ENCODE data around the gene TRIP12.
"Not testable (repeated sequence)": the region's sequence is repeated elsewhere in the genome, so short reads cannot be mapped to it uniquely, and the experiment has no call there.

Gene TRIP12

GRCh38 chr2:229874647-229875046 lies 47.2 kb downstream of the TRIP12 start:
- no peak for DNase-seq (ENCODE audit: low read depth)

DNA sequence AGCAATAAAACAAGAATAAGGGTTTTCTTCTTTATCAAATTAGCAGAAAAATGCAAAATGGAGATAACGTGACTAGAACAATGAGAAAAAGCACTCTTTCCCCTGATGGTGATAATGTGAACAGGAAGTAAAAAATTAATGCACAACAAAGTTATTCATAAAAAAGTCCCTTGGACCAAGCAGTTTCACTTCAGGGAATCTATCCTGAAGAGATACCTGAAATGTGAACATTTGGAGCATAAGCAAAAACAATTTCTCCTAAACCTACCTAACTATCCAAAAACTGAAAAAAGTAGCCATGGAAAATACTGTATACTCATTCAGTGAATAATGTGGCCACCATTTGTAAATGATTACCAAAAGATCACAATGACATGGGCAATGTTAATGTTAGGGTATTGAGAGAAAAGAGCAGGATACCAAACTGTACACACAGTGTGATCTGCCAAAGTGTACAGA lies 48.7 kb downstream of the TRIP12 start:
- DNase-seq (ENCODE audit: low read depth), result no peak

DNA sequence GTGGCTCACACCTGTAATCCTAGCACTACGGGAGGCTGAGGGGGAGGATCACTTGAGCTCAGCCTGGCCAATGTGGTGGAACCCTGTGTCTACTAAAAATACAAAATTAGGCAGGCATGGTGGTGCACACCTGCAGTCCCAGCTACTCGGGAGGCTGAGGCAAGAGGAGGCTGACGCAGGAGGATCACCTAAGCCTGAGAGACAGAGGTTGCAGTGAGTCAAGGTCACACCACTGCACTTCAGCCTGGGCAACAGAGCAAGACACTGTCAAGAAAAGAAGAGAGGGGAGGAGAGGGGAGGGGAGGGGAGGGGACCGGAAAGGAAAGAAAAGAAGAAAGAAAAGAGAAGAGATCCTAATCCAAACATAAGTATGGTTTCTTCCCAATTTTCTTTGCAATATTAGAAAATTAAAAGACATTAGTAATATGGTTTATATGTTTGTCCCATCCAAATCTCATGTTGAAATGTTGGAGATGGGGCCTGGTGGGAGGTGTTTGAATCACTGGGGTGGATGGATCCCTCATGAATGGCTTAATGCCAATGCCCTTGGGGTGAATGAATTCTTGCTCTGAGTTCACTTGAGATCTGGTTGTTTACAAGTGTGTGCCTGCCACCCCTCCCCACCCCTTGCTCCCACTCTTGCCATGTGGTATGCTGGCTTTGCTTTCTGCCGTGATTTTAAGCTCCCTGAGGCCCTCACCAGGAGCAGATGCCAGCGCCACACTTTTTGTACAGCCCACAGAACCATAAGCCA lies 50.7 kb downstream of the TRIP12 start:
- DNase-seq (ENCODE audit: low read depth), result no peak

DNA sequence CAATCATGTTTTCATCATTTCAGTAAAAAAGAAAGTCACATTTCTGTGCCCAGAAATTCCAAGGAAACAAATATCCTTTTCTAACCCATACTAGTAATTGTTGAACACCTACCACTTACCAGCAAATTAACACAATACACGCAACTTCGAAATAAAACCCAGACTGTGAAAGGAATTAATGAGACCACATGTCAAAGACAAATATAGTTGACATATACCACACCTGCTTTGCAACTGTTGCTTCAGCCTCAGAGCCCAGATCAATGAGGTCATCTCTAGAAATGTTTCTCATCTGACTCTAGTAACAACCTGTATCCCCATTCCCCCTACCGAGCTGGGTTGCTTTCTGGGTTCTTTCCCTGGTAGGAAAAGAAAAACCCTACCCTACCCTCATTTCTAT lies 52.6 kb downstream of the TRIP12 start:
- DNase-seq (ENCODE audit: low read depth), result no peak

DNA sequence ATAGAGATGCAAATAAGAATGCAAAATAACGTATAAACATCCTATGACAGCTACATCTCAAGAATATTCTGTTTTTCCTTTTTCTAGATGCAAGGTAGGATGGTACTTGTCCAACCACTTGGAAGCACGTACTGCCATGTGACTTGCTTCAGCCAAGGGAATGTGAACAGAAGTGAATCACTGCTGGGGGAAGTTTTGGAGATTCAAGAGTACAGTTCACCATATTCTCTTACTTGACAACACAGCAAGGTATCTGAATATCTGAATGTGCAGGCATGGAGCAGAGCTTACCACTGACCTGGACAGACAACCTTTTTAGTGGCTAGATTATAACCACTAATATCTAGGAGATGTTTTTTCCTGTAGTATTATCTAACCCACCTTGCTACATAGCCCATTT lies 53.0 kb downstream of the TRIP12 start:
- DNase-seq (ENCODE audit: low read depth), result no peak

DNA sequence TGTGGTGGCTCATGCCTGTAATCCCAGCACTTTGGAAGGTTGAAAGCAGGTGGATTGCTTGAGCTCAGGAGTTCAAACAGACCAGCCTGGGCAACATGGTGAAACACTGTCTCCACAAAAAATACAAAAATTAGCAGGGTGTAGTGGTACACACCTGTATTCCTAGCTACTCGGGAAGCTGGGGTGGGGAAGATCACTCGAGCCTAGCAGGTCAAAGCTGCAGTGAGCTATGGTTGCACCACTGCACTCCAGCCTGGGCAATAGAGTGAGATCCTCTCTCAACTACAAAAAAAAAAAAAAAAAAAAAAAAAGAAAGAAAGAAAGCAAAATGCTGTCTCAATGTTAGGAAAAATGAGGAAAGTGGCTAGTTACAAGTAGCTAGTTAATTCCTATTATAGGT lies 56.8 kb downstream of the TRIP12 start:
- no peak for DNase-seq (ENCODE audit: low read depth)

DNA sequence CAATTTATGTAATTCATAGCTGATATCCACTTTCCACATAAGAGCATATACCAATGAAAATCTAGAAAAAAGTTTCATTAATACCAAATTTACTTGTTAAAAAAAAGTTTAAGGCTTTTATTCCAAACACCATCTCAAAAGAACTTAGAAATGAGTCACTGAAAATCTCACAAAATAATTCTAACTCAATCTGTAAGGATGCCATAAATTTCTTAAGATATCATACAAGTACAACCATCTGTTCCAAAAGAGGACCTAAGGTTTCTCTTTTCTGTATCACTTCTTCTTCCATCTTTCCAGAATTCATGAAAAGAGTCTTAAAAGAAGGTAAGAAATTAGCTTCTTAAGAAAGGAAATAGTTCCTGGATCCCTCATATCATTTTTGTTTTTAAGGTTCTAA lies 60.4 kb downstream of the TRIP12 start:
- DNase-seq (ENCODE audit: low read depth), result no peak

GRCh38 chr2:229860334-229860733 lies 61.5 kb downstream of the TRIP12 start:
- DNase-seq (ENCODE audit: low read depth), result no peak

DNA sequence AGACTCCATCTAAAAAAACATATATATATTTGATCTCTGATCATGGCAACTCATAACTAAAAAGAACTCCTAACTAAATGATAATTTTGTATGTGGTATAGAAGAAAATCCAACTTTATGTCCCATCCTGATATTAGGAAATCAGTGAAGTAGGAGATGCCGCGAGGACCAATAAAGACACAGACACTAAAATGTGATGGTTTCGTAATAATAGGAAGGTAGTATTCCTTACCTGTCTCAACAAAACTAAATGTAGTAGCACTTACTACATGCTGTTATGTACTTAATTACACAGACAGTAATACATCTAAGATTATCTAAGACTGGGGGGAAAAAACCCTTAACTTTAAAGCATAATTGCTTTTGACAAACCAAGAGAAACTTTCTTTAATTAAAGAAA lies 63.5 kb downstream of the TRIP12 start:
- DNase-seq (ENCODE audit: low read depth), result no peak

DNA sequence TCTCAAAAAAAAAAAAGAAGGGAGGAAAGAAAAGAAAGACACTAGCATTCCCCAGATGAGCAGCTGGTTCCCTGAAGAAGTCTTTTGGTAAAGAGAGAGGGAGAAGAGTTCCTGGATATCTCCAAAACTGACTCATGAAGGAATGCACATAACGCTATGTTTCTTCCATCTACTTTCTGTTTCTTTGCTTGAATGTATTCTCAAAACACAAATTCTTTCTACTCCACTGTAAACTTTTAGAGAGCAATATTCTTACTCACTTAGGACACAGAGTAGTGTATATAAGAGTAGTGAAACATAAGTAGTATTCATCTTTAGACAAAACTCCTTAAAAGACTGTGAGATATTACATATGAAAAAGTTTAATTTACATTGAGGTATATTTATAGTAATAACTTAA lies 64.2 kb downstream of the TRIP12 start:
- no peak for DNase-seq (ENCODE audit: low read depth)

- DNase-seq (ENCODE audit: low read depth), result no peak
Measured at GRCh38 chr2:229856413-229856812, 65.4 kb downstream of the TRIP12 start.

DNA sequence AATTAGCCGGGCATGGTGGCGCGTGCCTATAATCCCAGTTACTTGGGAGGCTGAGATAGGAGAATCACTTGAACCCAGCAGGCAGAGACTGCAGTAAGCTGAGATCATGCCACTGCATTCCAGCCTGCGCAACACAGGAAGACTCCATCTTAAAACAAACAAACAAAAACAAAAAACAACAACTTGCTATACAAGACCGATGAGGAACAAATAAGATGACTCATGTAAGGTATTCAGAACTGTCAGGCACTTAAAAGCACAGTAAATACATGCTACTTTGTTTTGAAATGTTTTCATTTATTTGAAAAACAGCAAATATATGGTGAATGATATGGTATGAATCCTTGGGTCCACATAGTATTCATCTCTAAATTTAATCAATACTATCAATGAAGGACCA lies 66.7 kb downstream of the TRIP12 start:
- DNase-seq (ENCODE audit: low read depth), result no peak

GRCh38 chr2:229852565-229852964 lies 69.2 kb downstream of the TRIP12 start:
- DNase-seq (ENCODE audit: low read depth), result peak; percentile 16

- no peak for DNase-seq (ENCODE audit: low read depth)
Measured at GRCh38 chr2:229851870-229852269, 69.9 kb downstream of the TRIP12 start.

DNA sequence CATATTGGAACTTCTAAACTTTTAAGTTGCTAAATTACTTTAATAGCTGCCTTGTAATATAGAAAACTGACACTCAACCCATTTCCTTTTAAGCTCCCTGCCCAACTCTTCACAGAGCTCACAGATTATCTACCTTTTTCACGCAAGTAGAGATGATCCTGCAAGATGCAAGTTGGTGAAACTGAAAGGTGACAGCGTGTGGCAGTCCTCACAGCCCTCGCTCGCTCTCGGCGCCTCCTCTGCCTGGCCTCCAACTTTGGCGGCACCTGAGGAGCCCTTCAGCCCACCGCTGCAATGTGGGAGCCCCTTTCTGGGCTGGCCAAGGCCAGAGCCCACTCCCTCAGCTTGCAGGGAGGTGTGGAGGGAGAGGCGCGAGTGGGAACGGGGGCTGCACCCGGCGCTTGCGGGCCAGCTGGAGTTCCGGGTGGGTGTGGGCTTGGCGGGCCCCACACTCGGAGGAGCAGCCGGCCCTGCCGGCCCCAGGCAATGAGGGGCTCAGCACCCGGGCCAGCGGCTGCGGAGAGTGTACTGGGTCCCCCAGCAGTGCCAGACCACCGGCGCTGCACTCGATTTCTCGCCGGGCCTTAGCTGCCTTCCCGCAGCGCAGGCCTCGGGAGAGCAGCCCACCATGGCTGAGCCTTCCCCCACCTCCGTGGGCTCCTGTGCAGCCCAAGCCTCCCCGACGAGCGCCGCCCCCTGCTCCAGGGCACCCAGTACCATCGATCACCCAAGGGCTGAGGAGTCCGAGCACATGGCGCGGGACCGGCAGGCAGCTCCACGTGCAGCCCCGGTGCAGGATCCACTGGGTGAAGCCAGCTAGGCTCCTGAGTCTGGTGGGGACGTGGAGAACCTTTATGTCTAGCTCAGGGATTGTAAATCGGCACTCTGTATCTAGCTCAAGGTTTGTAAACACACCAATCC lies 71.2 kb downstream of the TRIP12 start:
- DNase-seq (ENCODE audit: low read depth), result not testable (repeated sequence)

GRCh38 chr2:229849073-229849472 lies 72.7 kb downstream of the TRIP12 start:
- DNase-seq (ENCODE audit: low read depth), result no peak

- no peak for DNase-seq (ENCODE audit: low read depth)
Measured at GRCh38 chr2:229843613-229844012, 78.2 kb downstream of the TRIP12 start.

- DNase-seq (ENCODE audit: low read depth), result no peak
Measured at GRCh38 chr2:229838729-229839128, 83.1 kb downstream of the TRIP12 start.

- DNase-seq (ENCODE audit: low read depth), result no peak
Measured at GRCh38 chr2:229836847-229837246, 85.0 kb downstream of the TRIP12 start.

DNA sequence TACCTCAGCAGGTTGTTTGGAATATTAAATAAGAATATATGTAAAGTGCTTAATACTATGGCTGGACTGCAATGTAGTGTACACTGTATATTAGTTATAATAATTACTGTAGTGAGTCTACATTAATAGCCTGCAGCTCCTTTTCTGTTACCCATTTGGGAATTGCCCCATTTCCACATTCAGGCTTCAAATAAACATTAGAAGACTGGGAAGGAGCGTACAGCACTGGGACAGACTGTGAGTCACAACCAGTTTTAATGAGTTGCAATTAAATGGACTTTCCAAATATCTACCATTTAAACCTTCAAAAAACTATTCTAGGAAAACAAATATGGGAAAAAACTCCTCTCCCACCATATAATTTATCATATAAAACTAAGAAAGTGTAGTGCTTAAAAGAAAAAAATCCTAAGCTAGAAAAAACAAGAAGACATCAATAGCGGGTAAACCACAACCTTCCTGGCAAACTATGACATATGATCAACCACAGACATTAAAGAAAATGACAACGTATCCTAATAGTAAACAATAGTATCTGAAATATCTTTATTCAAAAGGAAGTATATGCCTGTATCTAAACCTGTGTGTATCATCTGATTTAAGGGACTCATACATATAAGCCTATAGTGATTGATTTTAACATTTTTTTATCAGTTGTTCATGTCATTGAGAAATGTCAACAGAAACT lies 86.1 kb downstream of the TRIP12 start:
- no peak for DNase-seq (ENCODE audit: low read depth)

DNA sequence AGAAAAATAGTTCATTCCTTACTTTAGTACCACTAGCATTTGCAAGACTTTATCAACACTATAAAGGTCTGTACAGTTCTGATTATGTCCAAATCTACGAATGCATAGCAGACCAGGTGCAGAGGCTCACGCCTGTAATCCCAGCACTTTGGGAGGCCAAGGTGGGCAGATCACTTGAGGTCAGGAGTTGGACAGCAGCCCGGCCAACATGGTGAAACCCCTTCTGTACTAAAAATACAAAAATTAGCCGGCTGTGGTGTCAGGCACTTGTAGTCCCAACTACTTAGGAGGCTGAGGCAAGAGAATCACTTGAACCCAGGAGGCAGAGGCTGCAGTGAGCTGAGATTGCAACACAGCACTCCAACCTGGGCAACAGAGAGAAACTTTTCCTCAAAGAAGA lies 87.4 kb downstream of the TRIP12 start:
- not testable (repeated sequence) for DNase-seq (ENCODE audit: low read depth)

DNA sequence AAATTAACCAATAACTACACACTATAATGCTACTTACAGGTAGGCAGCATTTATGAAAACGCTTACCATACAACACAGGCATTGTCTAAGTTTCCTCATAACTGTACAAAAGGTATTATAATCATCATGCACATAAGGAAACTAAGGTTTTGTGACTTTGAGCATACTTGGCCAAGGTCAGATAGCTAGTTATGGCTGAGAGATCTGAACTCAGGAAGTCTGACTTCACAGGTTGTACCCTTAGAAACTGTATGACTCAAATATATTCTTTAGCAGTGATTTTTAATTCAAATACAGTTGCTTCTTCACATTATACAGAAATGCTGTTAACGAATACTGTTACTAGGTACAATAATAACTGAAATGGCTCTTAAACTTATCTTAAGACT lies 89.3 kb downstream of the TRIP12 start:
- DNase-seq (ENCODE audit: low read depth), result no peak

Measured in T-helper 22 cell (primary cell).